Brain pericyte (primary cell): Measurements from ENCODE around the gene BRPF1.
"Not testable (repeated sequence)": the region's sequence is repeated elsewhere in the genome, so short reads cannot be mapped to it uniquely, and the experiment has no call there.

Experiments
- DNase-seq: peaks from one replicate; pipeline ENCODE4 v3.0.0-alpha.2; 2012; ENCODE audit warnings: low read depth, low spot score

BRPF1 gene

DNA sequence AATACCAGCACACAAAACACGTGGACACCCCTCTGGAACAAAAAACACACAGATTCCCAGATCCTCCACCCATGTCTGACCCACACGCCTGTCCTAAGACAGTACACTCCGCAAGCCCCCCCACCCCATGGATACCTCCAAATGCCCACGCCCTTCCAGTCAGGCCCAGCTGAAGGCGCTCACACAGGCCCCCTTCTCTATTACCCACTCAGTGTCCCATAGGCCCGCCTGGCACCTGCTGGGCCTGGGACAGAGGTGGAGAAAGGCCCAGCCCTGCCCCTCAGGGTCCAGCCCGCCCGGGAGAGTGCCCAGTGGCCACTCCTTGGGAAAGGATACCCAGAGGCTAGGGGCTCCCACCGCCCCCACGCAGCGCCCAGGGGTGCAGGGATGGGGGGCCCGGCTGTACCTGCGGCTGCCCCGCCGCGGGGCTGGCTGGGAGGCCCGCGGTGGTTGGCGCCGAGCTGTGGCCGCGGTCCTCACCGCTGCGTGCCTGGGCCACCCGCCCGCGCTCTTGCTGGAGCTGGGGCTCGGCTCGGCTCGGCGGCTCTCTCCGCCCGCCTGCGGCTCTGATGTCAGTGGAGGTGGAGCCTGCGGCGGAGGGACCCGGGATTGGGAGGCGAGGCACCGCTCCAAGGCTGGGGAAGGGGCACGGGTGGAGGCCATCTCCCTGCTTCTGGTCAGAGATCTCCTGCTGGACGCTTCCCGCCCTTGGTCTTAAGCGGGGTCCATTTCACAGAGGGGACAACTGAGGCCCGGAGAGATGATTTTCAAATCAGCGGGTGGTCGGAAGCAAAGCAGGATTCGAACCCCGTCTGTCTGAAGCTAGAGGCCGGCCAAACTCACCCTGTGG, 38.1 kb downstream of the BRPF1 start, which contains the start of gene CAMK1:
Gene CAMK1 (minus strand): TSS at position 522 of the 850 bp plus-strand sequence. CDS start 2,198 bp downstream, outside the sequence.
- no peak for DNase-seq

DNA sequence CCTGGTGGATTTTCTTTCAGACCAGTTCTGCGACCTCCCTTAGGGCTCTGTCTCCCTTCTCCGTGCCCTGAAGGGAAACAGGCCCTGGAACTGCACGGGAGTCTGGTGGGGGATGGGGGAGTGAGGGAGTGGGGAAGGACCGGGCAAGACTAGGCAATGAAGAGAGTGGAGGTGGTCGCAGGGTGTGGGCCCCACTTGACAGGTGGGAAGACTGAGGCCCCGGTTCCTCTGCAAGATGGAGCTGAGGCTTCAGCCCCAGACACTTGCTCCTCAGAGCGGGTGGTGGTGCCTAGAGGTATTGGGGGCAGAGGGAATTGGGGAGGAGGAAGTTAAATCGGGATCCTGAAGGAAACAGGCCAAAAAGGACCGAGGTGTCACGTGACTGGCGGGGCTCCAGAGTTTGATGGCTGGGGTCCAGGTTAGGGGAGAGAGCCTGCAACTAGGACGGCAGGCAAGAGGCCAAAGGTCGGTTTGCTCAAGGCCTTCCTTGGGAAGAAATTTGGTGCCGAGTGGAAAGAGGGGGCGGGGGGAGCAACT, 38.8 kb downstream of the BRPF1 start:
- DNase-seq, result no peak

DNA sequence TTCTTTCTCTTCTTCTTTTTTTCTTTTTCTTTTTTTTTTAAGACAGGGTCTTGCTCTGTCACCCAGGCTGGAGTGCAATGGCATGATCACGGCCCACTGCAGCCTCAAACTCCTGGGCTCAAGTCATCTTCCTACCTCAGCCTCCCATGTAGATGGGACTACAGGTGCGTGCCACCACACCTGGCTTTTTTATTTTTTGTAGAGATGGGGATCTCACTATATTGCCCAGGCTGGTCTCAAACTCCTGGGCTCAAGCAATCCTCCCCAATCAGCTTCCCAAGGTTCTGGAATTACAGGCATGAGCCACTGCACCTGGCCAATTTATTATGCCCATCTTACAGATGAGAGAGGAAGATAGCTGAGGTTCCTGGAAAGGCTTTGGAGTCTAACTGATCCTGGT, 39.5 kb downstream of the BRPF1 start:
- not testable (repeated sequence) for DNase-seq

DNA sequence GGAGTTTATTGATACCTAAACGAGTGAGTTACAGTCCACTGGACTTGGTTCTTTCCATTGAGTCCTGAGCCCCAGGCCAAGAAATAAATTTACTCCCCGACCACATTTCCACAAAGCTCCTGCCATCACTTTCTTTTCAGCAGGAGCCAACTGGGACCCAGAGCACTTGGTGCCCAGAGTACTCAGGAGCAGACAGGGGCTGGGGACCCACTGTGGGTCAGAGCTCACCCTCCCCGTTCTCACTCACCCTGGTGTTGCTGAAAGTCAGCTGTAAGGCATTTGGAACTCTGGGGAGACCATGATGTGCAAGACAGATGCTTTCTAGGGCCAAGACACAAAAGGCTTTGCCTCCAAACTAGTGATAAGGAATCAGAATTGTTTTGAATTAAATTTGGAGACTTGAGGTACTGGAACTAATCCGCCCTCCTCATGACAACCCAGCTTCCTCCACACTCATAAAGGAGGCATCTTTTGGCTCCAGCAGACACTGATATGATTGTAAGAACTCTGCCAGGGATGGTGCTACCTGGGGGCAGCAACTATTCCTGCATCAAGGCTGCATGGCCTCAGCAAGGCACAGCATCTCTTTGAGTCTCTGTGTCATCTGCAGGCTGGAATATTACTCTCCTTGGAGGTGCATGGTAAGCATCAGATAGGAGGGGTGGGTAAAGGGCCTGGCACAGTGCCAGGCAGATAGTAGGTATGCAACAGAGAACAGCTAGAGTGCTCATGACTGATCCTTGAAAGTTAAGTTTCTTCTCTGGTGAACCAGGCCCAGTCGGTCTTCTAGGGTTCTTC, 45.6 kb downstream of the BRPF1 start:
- no peak for DNase-seq

DNA sequence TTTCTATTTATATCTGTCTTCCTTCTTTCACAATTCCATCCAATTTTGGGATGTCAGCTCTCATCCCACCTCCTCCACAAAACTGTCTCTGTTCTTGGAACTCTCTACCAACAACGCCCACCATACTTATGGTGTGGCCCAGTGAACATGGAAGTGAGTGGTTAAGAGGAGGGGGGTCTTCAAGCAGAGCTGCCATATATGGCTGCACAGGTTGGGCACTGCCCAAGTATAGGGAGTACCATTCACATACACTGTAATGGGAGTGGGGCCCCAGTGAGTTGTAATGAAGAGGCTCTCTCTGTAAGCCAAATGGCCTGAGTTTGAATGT, 46.1 kb downstream of the BRPF1 start:
- no peak for DNase-seq

DNA sequence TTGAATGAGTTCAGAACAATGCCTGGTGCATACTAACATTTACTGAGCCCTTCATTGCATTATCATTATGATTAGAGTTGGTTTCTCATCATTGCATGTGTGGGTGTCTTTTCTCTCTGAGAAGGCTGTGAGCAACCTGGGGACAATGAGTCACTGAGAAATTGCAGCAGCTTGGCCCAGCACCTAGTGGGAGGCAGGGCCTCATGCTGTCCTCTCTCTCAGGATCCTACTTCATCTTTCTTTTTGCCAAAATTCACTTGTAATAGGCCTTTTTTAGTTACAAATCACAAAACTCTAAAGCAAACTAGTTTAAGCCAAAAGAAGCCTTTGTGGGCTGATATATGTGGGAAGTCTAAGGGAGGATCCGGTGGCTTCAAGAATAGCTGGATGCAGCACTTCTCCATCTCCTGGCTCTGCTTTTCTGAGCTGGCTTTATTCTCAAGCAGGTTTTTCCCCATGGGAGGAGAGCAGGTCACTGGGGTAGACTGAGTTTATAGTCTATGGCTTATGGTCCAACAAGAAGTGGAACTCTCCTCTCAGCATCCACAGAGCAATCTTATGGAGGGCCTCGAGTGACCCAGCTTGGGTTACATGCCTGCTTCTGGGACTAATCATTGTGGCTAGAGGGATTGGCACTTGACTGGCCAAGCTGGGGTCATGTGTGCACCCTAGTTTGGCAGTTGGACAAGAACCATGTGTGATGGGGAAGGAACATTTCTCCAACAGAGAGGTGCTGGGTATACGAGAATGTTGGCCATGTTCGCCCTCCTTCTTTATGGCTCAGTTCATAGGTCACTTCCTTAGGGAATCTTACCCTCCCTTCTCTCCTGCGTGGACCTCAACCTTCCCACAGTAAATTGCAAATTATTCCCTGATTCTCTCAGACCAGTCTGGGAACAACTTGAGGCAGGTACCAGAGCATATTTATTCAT, 46.9 kb downstream of the BRPF1 start:
- no peak for DNase-seq

DNA sequence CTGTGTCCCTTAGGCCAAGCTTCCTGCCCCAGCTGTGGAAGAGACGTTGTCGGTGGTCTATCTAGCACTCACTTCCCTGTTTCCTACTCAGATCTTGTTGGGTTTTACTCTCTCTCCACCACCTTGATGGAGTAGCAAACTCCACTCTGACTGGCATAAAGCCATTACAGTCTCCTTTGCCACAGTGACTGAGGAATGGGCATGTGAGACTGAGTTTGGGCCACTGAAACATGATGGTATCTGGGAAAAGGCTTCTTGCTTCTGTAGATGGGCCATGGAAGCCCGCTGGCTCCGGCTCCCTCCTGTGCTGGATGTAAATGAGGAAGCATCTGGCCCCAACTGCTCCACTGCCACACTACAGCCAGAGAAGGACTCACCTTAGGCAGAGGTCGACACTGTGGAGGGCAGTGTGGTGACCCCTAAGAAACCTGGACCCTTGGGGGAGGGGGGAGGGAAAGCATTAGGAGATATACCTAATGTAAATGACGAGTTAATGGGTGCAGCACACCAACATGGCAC, 47.6 kb downstream of the BRPF1 start:
- no peak for DNase-seq

DNA sequence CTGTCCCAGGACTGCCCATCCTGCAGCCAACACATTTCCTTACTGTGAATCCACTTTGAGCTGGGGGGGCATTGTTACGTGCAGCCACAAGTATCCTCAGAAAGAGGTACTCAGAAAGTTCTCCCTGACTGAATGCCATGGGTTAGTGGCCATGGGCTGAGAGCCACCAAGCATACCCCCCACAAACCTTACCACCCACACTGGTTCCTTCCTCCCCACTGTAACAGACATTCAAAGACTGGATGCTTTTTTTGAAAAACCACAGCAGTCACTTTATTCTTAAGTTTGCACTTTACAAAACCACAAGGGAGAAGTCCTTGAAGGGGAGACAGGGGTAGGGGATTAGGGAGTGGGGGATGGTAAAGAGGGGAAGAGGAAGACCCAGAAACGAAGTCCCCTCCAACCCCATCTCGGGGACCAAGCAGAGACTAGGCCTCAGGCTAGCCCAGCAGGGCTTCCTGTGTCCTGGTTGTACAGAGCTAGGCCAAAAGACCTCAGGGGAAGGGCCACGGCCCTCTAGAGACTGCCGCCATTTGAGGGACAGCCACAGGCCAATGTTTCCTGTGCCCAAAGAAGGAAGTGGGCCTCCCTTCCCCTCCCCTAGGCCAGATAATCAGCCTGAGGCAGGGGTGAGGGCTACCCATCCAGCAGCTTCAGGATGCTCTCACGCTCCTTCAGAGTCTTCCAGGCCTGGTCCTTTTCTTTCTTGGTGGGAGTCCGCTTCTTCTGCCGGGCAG, 48.4 kb downstream of the BRPF1 start:
- DNase-seq, result no peak

DNA sequence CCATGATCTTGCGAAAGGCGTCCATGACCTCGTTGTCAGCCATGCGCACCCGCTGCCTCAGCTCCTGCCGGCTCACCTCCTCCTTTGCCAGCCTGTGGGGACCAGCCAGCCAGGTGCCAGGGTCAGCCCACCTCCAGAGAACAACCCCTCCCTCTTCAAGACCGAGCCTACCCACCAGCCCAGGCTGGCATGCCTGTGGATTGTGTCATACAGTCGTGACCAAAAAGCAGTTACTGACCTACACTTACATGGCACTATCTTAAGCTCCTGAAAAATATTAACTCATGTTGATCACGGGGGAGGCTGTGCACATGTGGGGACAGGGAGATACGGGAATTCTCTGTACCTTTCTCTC, 48.9 kb downstream of the BRPF1 start:
- no peak for DNase-seq

DNA sequence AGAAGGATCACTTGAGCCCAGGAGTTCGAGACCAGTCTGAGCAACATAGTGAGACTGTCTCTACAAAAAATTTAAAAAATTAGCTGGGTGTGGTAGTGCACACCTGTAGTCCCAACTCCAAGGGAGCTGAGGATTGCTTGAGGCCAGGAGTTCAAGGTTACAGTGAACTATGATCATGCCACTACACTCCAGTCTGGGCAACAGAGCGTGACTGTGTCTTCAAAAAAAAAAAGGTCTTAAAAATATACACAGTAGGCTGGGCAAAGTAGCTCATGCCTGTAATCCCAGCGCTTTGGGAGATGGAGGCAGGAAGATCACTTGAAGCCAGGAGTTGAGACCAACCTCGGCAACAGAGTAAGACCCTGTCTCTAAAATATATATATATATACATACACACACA, 49.4 kb downstream of the BRPF1 start:
- DNase-seq, result no peak

DNA sequence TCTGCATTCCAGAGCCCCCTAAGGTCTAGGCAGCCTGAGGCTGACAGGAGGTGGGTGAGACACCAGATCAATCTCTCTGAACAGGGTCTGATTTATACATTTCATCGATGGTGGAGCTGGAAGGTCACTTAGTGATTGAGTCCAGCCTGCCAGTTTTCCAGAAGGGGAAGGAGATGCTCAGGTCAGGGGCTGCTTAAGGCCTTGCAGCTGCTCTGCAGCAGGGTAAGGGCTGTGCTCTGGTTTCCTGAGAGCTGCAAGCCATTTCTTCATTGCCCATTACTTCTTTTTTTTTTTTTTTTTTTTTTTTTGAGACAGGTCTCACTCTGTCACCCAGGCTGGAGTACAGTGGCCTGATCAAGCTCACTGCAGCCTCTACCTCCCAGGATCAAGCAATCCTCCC, 50.0 kb downstream of the BRPF1 start:
- no peak for DNase-seq

DNA sequence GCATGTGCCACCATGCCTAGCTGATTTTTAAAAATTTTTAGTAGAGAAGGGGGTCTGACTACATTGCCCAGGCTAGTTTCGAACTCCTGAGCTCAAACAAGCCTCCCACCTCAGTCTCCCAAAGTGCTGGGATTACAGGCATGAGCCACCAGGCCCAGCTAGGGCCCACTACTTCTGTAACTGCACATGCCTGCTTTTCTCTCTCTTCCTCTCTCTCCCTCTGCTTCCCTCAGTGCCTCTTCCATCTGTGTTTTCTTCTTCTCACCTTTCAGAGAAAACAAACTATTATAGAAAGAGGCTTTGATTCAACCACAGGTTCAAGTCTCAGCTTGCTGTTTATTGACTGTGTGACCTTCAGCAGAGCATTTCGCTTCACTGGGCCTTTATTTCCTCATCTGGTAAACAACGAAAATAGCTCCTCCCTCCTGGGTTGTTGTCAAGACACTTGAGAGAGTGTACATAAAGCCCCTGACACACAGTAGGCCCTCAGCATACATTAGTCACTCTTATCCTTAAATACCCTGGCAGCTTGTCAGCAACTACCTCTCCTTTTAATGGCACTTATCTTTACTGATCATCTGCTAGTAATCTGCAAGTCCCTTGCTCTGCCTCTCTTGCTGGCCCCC, 50.6 kb downstream of the BRPF1 start:
- DNase-seq, result no peak

DNA sequence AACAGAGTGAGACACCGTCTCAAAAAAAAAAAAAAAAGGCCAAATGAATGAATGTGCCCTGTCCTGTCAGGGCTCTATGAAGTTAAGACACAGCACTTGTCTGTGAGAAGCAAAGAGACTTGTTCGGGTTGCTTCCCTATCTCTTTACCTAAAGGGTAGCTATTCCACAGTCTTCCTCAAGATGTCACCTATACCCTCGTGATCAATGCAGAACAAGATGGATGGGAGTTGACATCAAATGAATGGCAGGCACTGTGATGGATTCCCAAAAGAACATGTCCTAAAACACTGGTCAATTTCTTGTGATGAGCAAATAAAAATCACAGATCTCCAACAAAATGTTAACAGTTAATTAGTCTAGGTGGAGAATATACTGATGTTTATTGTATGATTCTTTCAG, 51.2 kb downstream of the BRPF1 start:
- DNase-seq, result no peak

DNA sequence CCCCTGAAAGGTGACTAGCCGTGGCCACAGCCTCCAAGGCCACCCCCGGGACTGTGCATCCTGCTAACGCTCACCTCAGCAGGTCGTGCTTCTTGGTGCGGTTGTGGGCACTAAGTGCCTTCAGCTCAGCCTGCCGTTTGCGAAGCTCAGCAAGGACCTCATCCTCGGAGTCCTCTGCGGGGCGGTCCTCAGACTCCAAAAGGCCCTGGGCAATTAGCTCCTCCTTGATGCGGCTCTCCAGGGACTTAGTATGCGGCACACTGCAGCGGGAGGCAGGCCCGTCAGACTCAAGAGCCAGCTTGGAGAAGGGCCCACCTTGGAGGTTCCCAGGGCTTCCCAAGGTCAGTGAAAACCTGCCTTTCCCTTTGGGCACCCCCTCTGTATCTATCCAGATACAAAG, 52.4 kb downstream of the BRPF1 start:
- no peak for DNase-seq

DNA sequence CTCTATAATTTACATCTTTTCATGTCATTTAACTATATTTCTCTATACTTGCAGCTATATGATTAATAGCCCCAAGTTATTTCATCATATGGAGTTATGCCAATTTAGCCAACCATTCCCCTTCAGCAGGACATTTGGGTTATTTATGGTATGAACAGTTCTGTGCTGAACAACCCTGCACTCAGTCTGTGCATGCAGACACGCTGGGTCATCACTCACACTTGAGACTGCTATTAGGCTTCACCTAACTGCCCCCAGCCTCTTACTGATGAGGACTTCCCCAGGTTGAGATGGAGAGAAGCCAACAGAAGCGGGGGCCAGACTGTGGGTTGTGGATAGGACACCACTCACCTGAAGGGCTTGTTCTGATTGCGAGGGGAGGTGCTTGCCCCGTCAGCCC, 53.4 kb downstream of the BRPF1 start:
- DNase-seq, result no peak

DNA sequence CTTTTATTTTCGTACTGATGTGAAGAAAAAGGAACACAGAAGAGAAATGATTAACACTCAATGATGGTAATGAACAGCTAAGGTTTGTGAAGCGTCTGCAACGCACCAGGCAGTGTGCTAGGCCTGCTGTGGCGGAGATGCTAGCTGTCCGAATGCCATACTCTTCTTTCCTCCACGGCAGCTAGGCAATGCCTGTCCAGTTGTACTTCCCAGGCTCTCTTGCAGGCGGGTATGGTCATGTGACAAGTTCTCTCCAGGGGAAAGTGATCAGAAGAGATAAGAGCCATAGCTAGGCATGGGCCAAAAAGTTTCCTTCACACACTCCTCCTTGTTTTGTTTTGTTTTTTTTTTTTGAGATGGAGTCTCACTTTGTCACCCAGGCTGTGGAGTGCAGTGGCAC, 54.1 kb downstream of the BRPF1 start:
- no peak for DNase-seq

DNA sequence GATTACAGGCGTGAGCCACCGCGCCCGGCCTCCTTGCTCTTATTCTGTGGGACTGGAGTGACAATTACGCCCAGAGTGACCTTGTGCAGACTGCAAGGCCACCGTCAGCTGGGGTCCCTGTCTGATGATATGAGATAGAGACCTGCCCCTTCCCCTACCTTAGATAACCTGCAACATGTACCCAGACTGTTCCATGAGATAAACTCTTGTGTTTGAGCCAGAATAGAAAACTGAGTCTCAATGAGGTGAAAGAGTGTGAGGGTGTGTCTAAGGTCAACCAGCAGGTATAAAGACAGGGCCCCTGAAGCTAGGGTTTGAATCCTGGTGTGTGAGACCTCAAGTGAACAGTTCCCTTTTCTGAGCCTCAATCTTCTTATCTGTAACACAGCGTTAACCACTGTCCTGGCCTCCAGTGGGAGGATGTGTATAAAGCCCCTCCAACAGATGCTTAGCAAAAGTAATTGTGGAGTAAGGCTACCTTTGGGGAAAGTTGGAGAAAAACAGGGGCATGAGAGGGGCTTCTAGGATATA, 54.7 kb downstream of the BRPF1 start:
- no peak for DNase-seq

DNA sequence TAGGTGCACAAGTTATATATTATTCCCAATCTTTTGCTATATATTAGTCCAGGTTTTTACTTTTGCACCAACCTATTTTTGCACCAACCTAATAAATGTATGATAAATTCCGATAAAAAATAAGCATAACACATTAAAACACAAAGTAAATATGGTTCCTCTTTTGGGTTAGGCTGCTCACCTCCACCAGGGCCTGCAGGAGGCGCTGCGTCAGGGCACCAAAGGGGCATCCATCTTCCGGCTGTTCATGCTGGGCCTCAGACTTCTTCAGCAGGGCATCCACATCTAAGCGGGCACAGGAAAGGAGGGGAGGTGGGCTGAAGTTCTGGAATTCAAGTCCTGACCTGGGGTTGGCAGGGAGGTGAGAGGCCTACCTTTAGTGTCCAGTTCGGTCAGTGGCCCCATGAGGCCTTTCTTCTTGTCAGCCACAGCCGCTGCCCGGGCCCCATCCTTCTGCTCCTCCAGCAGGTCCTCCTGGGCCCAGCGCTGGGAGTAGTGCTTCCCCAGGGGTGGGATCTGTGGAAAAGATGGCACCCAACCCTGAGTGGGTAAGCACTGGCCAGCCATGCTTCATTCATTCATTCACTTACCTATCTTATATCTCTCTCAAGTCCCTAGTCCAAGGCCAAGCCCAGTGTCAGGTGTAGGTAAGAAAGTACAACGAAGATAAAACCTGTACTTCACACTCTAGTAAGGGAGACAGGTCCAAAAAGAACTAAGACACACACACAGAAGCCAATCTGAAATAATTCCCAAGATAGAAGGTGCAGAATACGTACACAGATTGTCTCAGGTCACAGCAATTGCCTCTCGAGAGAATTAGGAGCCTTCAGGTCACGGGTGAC, 55.5 kb downstream of the BRPF1 start:
- no peak for DNase-seq

DNA sequence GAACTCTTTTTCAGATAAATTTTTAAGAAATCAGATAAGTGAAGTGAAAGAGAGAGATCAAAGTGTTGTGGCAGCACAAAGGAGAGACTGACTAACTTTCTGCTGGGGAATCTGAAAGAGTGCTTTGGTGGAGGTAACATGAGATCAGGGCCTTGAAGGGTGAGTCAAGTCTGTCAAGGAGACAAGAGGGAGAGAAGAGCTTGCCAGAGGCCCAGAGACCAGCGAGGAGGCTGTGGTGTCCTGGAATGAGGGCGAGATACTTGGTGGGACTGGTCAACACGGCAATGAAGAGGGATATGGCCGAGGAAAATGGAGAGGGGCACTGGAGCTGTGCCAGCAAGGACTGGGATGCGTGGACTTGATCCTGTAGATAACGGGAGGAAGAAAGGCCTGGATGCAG, 56.2 kb downstream of the BRPF1 start:
- DNase-seq, result no peak
